Transverse colon (tissue), 3 donors: ENCODE measurements around the gene ZBTB7C.

Experiments used
- CTCF ChIP-seq, 5 experiments: fragments of 200-600 bp in 3 of 5; fragments of 450-650 bp in 2 of 5; sonication (generic) in 3 of 5; IDR thresholded peaks; 1 replicate in 2 of 5; 2 replicates in 3 of 5; pipeline ENCODE4 v1.5.1; 2016 to 2017; ENCODE audit warnings: antibody characterized with exemption in 5 of 5, inconsistent platforms in 3 of 5, mild to moderate bottlenecking in 2 of 5, moderate library complexity in 1 of 5
- EP300 ChIP-seq: sonication (generic); formaldehyde crosslinking; IDR thresholded peaks from one replicate; pipeline ENCODE4 v1.6.1; 2017; ENCODE audit warnings: antibody characterized with exemption, low read depth

GRCh38 chr18:48132797-48133655 lies 276.2 kb downstream of the ZBTB7C start:
- TF ChIP-seq CTCF (IDR thresholded peaks at IDR 0.05) (no peak), EP300 (no peak)
